GM10248 (cell line): ENCODE measurements around the gene NR3C2.
"Not testable (repeated sequence)": the region's sequence is repeated elsewhere in the genome, so short reads cannot be mapped to it uniquely, and the experiment has no call there.

Experiments
- CTCF ChIA-PET: fragments of 300-600 bp; sonication (Branson Sonifier 250); formaldehyde crosslinking; extraction: SDS; loops from one replicate; lab custom pipeline; 2021; ENCODE audit warnings: antibody characterized with exemption; lab: Yijun Ruan, JAX
- POLR2A ChIA-PET: fragments of 350-650 bp; sonication (Branson Sonifier 250); formaldehyde crosslinking; extraction: SDS; loops from one replicate; lab custom pipeline; 2020; ENCODE audit warnings: antibody characterized with exemption; lab: Yijun Ruan, JAX
- DNase-seq: peaks from one replicate; pipeline ENCODE4 v3.0.0; 2012; ENCODE audit errors: extremely low spot score
- TF ChIP-seq, protein P1 (sequence below): IDR thresholded peaks from 2 replicates; pipeline ENCODE4 v1.5.1; 2012; ENCODE audit warnings: mild to moderate bottlenecking, low read depth; ENCODE audit errors: extremely low read depth, missing control alignments, control extremely low read depth

NR3C2 gene

DNA sequence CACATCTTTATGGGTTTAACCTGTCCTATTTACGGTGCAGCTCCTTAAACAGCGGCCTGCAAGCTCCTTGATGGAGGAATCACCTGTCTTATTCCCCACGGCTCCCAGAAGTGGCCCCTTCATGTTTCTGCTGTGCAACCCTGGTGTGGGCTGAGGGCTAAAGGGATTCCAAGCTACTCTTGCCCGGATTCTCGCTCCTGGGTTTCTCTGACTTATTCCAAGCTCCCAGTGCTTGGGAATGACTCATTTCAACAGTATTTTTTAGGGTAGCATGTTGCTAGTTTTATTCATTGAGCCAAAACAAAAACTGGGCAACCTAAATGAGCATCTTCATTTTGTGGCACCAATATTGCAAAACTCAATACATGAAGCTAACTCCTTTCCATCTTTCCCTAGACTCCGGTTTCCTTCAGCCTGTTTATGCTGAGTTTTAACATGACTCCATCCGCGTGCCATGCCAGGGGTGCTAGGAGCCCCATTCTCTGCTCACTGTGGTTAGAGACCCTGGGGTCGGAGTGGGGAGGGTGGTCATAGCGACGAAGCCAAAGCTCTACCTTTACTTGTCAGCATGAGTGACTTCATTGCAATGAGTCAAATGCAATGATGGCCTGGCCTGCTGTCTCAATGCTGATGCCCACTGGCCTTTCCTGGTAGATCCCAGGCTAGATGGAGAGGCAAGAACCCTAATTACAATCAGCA, 349.7 kb downstream of the NR3C2 start:
- TF ChIP-seq, protein P1, sequence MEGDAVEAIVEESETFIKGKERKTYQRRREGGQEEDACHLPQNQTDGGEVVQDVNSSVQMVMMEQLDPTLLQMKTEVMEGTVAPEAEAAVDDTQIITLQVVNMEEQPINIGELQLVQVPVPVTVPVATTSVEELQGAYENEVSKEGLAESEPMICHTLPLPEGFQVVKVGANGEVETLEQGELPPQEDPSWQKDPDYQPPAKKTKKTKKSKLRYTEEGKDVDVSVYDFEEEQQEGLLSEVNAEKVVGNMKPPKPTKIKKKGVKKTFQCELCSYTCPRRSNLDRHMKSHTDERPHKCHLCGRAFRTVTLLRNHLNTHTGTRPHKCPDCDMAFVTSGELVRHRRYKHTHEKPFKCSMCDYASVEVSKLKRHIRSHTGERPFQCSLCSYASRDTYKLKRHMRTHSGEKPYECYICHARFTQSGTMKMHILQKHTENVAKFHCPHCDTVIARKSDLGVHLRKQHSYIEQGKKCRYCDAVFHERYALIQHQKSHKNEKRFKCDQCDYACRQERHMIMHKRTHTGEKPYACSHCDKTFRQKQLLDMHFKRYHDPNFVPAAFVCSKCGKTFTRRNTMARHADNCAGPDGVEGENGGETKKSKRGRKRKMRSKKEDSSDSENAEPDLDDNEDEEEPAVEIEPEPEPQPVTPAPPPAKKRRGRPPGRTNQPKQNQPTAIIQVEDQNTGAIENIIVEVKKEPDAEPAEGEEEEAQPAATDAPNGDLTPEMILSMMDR: no peak
- ChIA-PET CTCF (interaction anchor here (1.4 kb wide), 1 partner anchor 11 kb away, joined by 3 read pairs; no protein-coding TSS in a partner anchor), POLR2A (no interaction called here)
- no peak for DNase-seq

DNA sequence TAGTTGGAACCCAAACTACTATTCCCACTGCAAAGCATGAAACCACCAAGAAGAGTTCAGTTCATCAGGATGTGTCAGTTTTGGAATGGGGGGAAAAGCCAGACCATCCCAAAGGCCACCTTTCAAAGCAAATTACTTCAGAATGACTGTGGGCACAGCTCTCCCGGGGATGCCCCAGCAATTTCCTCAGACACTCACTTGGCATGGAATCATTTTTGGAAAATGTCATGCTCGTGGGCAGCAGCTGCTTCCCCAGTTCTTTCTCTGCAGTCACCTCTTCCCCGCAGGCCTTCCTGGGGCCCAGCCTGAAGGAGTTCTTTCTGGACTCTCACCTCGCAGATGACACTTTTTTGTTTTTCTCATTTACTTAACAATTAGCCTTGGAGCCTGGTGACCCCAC, 350.3 kb downstream of the NR3C2 start:
- TF ChIP-seq, protein P1: no peak
- no peak for DNase-seq
- POLR2A ChIA-PET: no interaction called here
- CTCF ChIA-PET: interaction anchor here (1.4 kb wide), 1 partner anchor 10 kb away, joined by 3 read pairs; no protein-coding TSS in a partner anchor

DNA sequence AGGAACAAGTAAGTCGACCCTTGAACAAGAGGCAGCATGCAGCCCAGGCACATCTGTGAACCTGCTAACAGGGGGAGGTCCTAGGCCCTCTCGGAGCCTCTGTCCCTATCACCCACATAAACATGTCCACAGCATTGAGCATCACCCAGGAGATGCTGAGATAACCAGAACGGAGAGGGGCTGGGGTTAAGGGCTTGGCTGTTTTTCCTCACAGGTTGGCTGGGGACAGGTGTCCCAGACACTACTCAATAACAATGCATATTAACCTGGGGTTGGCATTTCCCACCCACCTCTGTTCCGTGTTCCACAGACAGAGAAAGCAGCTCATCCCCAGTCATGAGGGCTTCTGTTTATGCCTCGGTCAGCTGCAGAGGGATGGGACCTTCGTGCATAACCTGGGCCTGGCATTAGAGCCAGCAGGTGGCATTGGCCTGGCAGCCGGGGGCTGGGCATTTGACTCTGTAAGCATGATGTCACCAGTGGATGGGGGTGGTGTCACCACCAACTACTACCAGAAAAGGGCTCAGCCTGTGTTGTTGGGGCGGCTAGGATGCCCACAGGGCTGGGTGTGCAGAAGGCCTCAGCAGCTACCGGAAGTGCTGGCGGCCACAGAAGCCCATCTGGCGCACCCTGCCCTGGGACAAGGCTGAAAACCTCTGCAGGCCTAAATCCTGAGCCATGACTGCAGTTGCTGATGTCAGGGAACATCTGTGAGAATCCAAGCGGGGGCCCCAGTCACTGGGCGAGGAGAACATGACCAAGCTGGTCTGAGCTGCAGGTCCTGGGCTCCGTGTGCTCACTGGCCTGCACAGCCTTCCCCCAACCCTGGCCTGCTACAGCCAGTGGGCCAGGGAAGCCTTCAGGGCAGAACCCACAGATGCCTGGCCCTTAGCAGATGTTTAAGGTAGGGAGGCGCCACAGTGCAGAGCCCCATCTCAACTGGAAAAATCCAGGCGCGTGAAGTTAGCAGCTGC, 351.4 kb downstream of the NR3C2 start:
- TF ChIP-seq, protein P1: no peak
- POLR2A ChIA-PET: no interaction called here
- CTCF ChIA-PET: no interaction called here
- DNase-seq: no peak

DNA sequence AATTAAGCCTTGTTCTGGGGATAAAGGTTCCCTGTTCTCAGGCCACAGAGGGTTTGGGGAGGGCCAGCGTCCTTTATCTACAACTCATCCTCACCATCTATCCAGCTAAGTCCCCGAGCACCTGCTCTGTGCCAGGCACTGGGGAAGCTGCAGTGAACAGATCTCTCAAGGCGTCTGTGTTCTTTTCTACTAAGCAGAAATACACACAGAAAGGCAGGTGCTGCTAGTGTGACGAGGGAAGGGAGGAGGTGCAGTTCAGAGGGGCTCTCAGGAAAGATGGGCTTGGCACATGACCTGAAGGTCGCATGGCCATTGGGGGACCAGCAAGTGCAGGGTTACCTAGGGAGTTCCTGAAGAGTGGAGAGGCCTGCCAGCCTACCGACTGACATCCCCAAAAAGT, 352.2 kb downstream of the NR3C2 start:
- TF ChIP-seq, protein P1: no peak
- no peak for DNase-seq
- ChIA-PET CTCF (no interaction called here), POLR2A (no interaction called here)

DNA sequence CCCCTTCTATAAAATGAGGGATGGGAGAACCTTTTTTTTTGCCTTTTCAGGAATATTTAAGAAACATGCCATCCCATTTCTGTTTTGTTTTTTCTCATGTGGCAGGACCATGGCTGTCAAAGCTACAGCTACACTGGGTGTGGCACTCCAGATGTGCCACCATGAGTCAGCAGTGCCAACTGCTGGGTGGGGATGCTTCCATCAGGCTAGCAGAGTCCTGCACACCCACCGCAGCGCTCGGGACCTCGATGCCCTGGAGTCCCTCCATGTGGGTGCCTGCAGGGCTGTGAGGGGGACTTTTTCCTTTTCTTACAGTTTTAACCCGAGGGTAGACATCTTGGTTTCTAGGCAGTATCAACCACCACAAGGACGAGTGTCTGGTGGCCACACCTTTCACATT, 352.6 kb downstream of the NR3C2 start:
- CTCF ChIA-PET: no interaction called here
- POLR2A ChIA-PET: no interaction called here
- TF ChIP-seq, protein P1: no peak
- no peak for DNase-seq

DNA sequence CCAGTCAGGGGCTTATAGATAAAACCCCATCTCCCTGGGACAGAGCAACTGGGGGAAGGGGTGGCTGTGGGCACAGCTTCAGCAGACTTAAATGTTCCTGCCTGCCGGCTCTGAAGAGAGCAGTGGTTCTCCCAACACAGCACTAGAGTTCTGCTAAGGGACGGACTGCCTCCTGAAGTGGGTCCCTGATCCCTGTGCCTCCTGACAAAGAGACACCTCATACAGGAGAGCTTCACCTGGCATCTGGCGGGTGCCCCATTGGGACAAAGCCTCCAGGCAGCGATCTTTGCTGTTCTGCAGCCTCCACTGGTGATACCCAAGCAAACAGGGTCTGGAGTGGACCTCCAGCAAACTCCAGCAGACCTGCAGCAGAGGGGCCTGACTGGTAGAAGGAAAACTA, 359.1 kb downstream of the NR3C2 start:
- DNase-seq, CTCF ChIA-PET, POLR2A ChIA-PET: not testable (repeated sequence)
